HCT116 (cell line): ENCODE results near the gene RXRA. TPM values are rescaled to one million over a fixed set of nuclear protein-coding genes. Genes with fewer than 3 reads are reported as not detected.

ENCODE experiments used
- ATAC-seq: fragments of 200-7000 bp; cut with Tn5 transposase; 2 replicates; pipeline ENCODE4 v1.9.1; 2020; ENCODE audit warnings: mild to moderate bottlenecking, moderate library complexity
- BruUV-seq: library from RNA; stranded (reverse); fragments of 400-500 nt; replicated peaks from 2 replicates; lab custom pipeline; 2021; lab: Mats Ljungman, UMichigan
- CTCF ChIA-PET: fragments of 300-600 bp; sonication (Branson Sonifier 250); formaldehyde crosslinking; loops from one replicate; lab custom pipeline; 2021; ENCODE audit warnings: antibody characterized with exemption; lab: Charles Lee
- POLR2A ChIA-PET: fragments of 300-600, 350-600 bp; sonication (Branson Sonifier 250); formaldehyde crosslinking; loops from one replicate; lab custom pipeline; 2021; ENCODE audit warnings: antibody characterized with exemption; lab: Charles Lee
- RAD21 ChIA-PET, 2 experiments: fragments of 300-600 bp; sonication (Branson Sonifier 250); formaldehyde crosslinking; loops; one replicate each; lab custom pipeline; 2023; ENCODE audit warnings: low total read pairs in 2 of 2; ENCODE audit not compliant: uncharacterized antibody in 2 of 2, unreplicated experiment in 2 of 2, low non-redundant PET in 1 of 2; lab: Charles Lee
- DNase-seq: peaks from one replicate; pipeline ENCODE4 v3.0.0-alpha.2; 2010; ENCODE audit warnings: low read depth, low spot score
- H2AFZ ChIP-seq: fragments of 200-600 bp; shearing (Covaris generic), sonication (generic); 2 replicates; pipeline ENCODE4 v1.6.1; 2017; ENCODE audit warnings: low read depth, mixed run types, mixed read lengths, antibody characterized with exemption, low read length; ENCODE audit not compliant: poor library complexity, severe bottlenecking
- H3K27ac ChIP-seq: 2 replicates; pipeline ENCODE4 v1.5.1; 2012; ENCODE audit warnings: low read depth, low read length
- H3K27me3 ChIP-seq: fragments of 200-600 bp; sonication (generic); 2 replicates; pipeline ENCODE4 v1.6.1; 2016; ENCODE audit warnings: mixed run types, low read length, mixed read lengths; ENCODE audit not compliant: insufficient read depth
- H3K36me3 ChIP-seq, 2 experiments: fragments of 200-500 bp in 1 of 2; fragments of 200-600 bp in 1 of 2; sonication (Bioruptor generic) in 1 of 2; sonication (generic) in 1 of 2; 2 replicates each; pipeline versions ENCODE4 v1.5.1 to v1.6.1; 2014 to 2016; ENCODE audit warnings: low read length in 2 of 2, inconsistent platforms in 1 of 2, mixed read lengths in 1 of 2, mixed run types in 1 of 2; ENCODE audit not compliant: insufficient read depth in 2 of 2, control insufficient read depth in 1 of 2
- H3K4me1 ChIP-seq, 2 experiments: fragments of 200-600 bp in 1 of 2; sonication (generic) in 1 of 2; 2 replicates each; pipeline versions ENCODE4 v1.5.1 to v1.6.1; 2012 to 2017; ENCODE audit warnings: low read length in 2 of 2, inconsistent platforms in 1 of 2, mild to moderate bottlenecking in 1 of 2, mixed read lengths in 1 of 2, mixed run types in 1 of 2, moderate library complexity in 1 of 2; ENCODE audit not compliant: insufficient read depth in 2 of 2, control insufficient read depth in 1 of 2
- H3K4me2 ChIP-seq: fragments of 200-600 bp; sonication (generic); 2 replicates; pipeline ENCODE4 v1.6.1; 2017; ENCODE audit warnings: mixed run types, low read length, mixed read lengths
- H3K4me3 ChIP-seq, 2 experiments: fragments of 200-600 bp in 1 of 2; sonication (generic) in 1 of 2; replicated peaks in 1 of 2; 2 replicates each; pipeline ENCODE4 v1.5.1; 2011 to 2016; ENCODE audit warnings: low read length in 2 of 2, control low read depth in 1 of 2, low read depth in 1 of 2, mild to moderate bottlenecking in 1 of 2, mixed read lengths in 1 of 2, mixed run types in 1 of 2
- H3K79me2 ChIP-seq: fragments of 200-600 bp; sonication (generic); 2 replicates; pipeline ENCODE4 v1.6.1; 2017; ENCODE audit warnings: mild to moderate bottlenecking, mixed run types, low read length, moderate library complexity, mixed read lengths; ENCODE audit not compliant: insufficient read depth
- H3K9ac ChIP-seq: fragments of 200-600 bp; sonication (generic); 2 replicates; pipeline ENCODE4 v1.6.1; 2016; ENCODE audit warnings: low read length, mixed read lengths
- H3K9me2 ChIP-seq: fragments of 200-600 bp; sonication (generic), shearing (Covaris generic); 2 replicates; pipeline ENCODE4 v1.6.1; 2017; ENCODE audit warnings: mixed run types, mild to moderate bottlenecking, moderate library complexity; ENCODE audit not compliant: insufficient read depth
- H3K9me3 ChIP-seq, 2 experiments: fragments of 200-500 bp in 1 of 2; fragments of 200-600 bp in 1 of 2; sonication (Bioruptor generic) in 1 of 2; sonication (generic) in 1 of 2; 2 replicates each; pipeline ENCODE4 v1.6.1; 2014 to 2017; ENCODE audit warnings: low read length in 2 of 2, mixed read lengths in 2 of 2, inconsistent platforms in 1 of 2, low read depth in 1 of 2, mild to moderate bottlenecking in 1 of 2, mixed run types in 1 of 2, moderate library complexity in 1 of 2; ENCODE audit not compliant: control insufficient read depth in 1 of 2, insufficient read depth in 1 of 2
- H4K20me1 ChIP-seq: fragments of 200-600 bp; sonication (generic), shearing (Covaris generic); 2 replicates; pipeline ENCODE4 v1.6.1; 2017; ENCODE audit warnings: mixed run types, mild to moderate bottlenecking, moderate library complexity; ENCODE audit not compliant: insufficient read depth
- CBX3 ChIP-seq: IDR thresholded peaks from 2 replicates; pipeline ENCODE4 v1.6.1; 2012; ENCODE audit warnings: low read depth
- CEBPB ChIP-seq: IDR thresholded peaks from 2 replicates; pipeline ENCODE4 v1.6.1; 2012; ENCODE audit warnings: low read depth
- ELF1 ChIP-seq: IDR thresholded peaks from 2 replicates; pipeline ENCODE4 v1.6.1; 2012; ENCODE audit warnings: low read depth, borderline replicate concordance
- EZH2 ChIP-seq: fragments of 200-600 bp; sonication (generic); IDR thresholded peaks from 2 replicates; pipeline ENCODE4 v1.6.1; 2017; ENCODE audit warnings: antibody characterized with exemption, mixed run types
- JUND ChIP-seq: IDR thresholded peaks from 2 replicates; pipeline ENCODE4 v1.6.1; 2012
- POLR2A ChIP-seq: IDR thresholded peaks from 2 replicates; pipeline ENCODE4 v1.7.0; 2011; ENCODE audit warnings: borderline replicate concordance; ENCODE audit not compliant: insufficient read depth, insufficient read length; ENCODE audit errors: extremely low read depth
- ZFX ChIP-seq: fragments of 450-650 bp; IDR thresholded peaks from 2 replicates; pipeline ENCODE4 v1.6.1; 2017
- ZNF274 ChIP-seq: fragments of 200-500 bp; sonication (Bioruptor generic); IDR thresholded peaks from 2 replicates; pipeline ENCODE4 v1.6.1; 2014; ENCODE audit warnings: mild to moderate bottlenecking, low read depth, low read length, inconsistent platforms
- intact Hi-C: fragments of 100-400 bp; cut with micrococcal nuclease; formaldehyde crosslinking; loops from 2 replicates; pipeline ENCODE4 v1.10.0; 2022
- total RNA-seq: library from RNA; stranded (reverse); gene quantifications from one replicate; pipeline ENCODE4 v1.2.1, GENCODE V29; 2021; ENCODE audit not compliant: unreplicated experiment
- TF ChIP-seq, protein P1 (sequence below), 3 experiments: fragments of 200-600 bp in 1 of 3; sonication (generic) in 1 of 3; IDR thresholded peaks in 2 of 3; conservative IDR thresholded peaks in 1 of 3; 2 replicates each; pipeline ENCODE4 v1.5.1; 2012 to 2017; ENCODE audit warnings: low read depth in 2 of 3, low read length in 2 of 3, antibody characterized with exemption in 1 of 3, borderline replicate concordance in 1 of 3, control low read depth in 1 of 3, mild to moderate bottlenecking in 1 of 3, mixed read lengths in 1 of 3, mixed run types in 1 of 3, moderate library complexity in 1 of 3; ENCODE audit not compliant: insufficient read depth in 1 of 3
- TF ChIP-seq, protein P2 (sequence below): IDR thresholded peaks from 2 replicates; pipeline ENCODE4 v1.6.1; 2011; ENCODE audit warnings: mild to moderate bottlenecking, low read length, moderate library complexity; ENCODE audit not compliant: insufficient replicate concordance; ENCODE audit errors: extremely low read depth
- TF ChIP-seq, protein P3 (sequence below): IDR thresholded peaks from 2 replicates; pipeline ENCODE4 v1.6.1; 2012

Gene RXRA
- total RNA-seq, 1 experiment from 2014 or later, result 43.9 TPM

DNA sequence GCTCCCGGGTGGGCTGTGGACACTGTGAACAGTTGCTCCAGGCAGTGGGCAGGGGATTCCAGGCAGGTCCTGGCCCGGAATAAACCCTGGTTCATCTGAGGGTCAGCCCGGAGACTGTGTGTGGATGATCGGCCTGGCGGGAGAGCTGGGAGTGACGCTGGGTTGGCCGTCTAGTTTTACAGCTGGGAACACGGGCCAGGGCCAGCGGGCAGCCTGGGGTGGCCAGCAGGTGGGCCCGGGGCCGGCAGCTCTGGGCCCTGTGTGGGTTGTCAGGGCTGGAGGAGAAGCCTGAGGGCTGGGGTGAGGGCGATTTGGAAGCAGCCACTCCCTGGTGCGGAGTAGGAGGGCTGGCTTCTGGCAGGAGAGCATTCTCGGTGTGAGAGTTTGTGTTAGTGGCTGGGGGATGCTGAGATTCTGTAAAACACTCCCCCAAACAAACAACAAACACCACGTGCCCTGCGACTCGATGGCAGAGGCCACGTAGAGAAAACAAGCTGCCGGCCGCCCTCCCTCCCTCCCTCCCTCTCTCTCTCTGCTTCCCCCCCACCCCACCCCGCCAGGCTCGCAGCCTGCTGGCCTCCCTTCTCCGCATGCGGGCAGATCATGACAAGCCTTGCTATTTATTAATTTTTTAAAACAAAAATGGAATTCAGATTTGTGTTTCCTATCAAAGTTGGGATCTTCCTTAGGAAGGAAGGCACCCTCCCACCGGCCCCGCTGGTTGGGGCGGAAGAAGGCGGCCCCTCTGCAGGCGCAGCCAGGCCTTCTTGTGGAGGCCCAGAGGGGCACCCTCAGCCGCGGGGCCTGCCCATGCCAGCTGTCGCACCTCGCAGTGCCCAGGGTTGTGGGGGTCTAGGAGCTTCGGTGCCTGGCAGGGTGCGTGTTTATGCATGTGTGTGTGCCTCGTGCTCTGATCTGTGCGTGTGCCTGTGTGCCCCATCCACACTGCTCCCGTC, 49.5 kb downstream of the RXRA start (continued):
- TF ChIP-seq, protein P1, sequence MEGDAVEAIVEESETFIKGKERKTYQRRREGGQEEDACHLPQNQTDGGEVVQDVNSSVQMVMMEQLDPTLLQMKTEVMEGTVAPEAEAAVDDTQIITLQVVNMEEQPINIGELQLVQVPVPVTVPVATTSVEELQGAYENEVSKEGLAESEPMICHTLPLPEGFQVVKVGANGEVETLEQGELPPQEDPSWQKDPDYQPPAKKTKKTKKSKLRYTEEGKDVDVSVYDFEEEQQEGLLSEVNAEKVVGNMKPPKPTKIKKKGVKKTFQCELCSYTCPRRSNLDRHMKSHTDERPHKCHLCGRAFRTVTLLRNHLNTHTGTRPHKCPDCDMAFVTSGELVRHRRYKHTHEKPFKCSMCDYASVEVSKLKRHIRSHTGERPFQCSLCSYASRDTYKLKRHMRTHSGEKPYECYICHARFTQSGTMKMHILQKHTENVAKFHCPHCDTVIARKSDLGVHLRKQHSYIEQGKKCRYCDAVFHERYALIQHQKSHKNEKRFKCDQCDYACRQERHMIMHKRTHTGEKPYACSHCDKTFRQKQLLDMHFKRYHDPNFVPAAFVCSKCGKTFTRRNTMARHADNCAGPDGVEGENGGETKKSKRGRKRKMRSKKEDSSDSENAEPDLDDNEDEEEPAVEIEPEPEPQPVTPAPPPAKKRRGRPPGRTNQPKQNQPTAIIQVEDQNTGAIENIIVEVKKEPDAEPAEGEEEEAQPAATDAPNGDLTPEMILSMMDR (IDR thresholded peaks at IDR 0.05 in 2 of 3, conservative IDR thresholded peaks at IDR 0.05 in 1 of 3; ENCODE audit: borderline replicate concordance in 1 of 3, insufficient read depth in 1 of 3, low read depth in 2 of 3, low read length in 2 of 3), result no peak

DNA sequence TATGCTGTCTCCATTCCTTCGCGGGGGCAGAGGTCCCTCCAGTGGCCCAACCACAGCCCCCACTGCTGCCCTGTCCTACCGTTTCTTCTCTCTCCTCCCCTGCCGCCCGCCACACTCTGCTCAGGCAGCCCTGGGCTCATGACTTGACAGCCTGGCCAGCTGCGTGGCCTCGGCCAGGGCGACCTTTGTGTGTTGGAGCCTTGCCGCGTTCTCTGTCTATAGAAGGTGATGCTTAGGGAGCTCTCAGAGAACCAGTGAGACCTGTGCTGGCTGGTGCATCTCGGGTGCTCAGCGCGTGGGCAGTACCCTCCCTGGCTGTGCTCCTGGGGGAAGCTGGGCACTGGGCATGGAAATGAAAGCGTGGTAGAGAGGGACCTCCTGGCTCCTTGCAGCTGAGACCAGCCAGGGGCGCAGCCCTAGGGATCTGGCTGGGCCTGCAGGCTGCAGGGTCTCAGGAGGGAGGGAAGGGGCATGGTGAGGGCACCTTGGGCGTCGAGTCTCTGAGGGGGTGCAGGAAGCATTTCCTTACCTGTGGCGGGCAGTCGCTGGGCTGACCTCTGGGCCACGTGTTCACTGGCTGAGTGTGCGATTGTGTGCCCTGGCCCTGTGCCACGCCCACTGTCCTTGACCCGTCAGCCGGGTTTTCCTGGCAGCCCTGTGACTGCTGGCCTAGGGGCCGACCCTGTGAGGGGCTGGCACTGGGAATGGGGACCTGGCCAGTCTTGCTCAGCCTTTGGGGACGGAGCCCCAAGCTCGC, 50.3 kb downstream of the RXRA start:
- DNase-seq, result no peak
- Histone ChIP-seq H4K20me1 (peaks cover 6% of the 10 kb centered on the region; the same call in 1 of the 2 replicates), H3K27ac (peak overlapping the region; percentile 96; the same call in 1 of the 2 replicates), H3K36me3 (no peaks in the 10 kb centered on the region)
- no peak for ATAC-seq
- POLR2A ChIA-PET, result interaction anchor here (1.3 to 1.4 kb wide), 2 partner anchors 12 to 53 kb away, joined by 3 read pairs; no protein-coding TSS in a partner anchor
- CTCF ChIA-PET, result interaction anchor here (0.9 to 1.6 kb wide), 2 partner anchors 11 to 206 kb away, joined by 3 to 6 read pairs; no protein-coding TSS in a partner anchor
- TF ChIP-seq EZH2 (no peak), JUND (no peak), POLR2A (no peak), CBX3 (no peak), ELF1 (no peak), ZNF274 (no peak), CEBPB (no peak), ZFX (no peak)
- TF ChIP-seq, protein P2, sequence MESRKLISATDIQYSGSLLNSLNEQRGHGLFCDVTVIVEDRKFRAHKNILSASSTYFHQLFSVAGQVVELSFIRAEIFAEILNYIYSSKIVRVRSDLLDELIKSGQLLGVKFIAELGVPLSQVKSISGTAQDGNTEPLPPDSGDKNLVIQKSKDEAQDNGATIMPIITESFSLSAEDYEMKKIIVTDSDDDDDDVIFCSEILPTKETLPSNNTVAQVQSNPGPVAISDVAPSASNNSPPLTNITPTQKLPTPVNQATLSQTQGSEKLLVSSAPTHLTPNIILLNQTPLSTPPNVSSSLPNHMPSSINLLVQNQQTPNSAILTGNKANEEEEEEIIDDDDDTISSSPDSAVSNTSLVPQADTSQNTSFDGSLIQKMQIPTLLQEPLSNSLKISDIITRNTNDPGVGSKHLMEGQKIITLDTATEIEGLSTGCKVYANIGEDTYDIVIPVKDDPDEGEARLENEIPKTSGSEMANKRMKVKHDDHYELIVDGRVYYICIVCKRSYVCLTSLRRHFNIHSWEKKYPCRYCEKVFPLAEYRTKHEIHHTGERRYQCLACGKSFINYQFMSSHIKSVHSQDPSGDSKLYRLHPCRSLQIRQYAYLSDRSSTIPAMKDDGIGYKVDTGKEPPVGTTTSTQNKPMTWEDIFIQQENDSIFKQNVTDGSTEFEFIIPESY, result no peak
- TF ChIP-seq, protein P3, sequence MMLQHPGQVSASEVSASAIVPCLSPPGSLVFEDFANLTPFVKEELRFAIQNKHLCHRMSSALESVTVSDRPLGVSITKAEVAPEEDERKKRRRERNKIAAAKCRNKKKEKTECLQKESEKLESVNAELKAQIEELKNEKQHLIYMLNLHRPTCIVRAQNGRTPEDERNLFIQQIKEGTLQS, result no peak
- TF ChIP-seq, all 23 proteins: peak for 0
- Histone ChIP-seq H3K4me3 (no peak overlapping the region), H3K9me3 (no peaks in the 10 kb centered on the region), H2AFZ (no peak overlapping the region), H3K9ac (peak overlapping the region; percentile 70; the same call in 1 of the 2 replicates), H3K4me1 (peaks cover 56 to 88% of the 10 kb centered on the region in 2 experiments), H3K9me2 (no peaks in the 10 kb centered on the region), H3K79me2 (peaks cover 80% of the 10 kb centered on the region), H3K4me2 (peak overlapping the region; percentile 96; the same call in 1 of the 2 replicates), H3K27me3 (no peaks in the 10 kb centered on the region)
- intact Hi-C loops, result no loop called here
- RAD21 ChIA-PET, result no interaction called here
- no TSS peak for BruUV-seq
